GM18526 (cell line): ENCODE measurements around the gene FAM50B.

Experiments used
- POLR2A ChIP-seq: IDR thresholded peaks from 3 replicates; pipeline ENCODE4 v1.6.1; 2011; ENCODE audit not compliant: insufficient read length; ENCODE audit errors: extremely low read depth

Gene FAM50B

DNA sequence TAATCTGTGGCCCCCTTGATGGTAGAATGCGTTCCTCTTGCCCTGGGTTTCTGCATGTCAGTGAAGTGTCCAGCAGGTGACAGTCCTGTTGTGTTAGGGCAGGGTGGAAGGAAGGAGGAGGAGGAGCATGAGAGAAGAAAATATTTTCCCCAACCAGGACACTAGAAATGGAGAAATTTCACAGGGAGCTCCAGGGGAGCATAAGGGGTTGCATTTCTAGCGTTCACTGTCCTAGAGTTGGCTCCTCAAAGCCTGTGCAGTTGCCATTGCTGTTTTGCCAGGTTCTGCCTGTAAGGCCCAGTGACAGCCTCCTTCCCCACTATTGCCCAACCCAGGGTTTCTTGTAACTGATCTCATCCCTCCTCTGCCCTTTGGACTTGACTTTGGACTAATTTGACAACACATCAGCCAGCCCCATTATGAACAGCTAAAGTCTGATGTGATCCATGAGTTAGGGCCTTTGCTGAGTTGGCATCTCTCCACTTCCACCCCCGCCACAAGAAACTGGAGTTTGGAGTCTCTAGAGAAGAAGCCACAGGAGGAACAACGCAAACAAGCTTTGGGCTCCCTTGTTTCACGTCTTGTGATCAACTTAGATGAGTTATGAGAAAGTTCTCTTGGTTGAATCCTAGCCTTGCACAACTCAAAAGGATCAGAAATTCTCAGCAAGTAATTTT, 14.0 kb upstream of the FAM50B start:
- no peak for TF ChIP-seq POLR2A

- TF ChIP-seq POLR2A: no peak
Measured at GRCh38 chr6:3835785-3836184, 13.4 kb upstream of the FAM50B start.

GRCh38 chr6:3836566-3836965, 12.6 kb upstream of the FAM50B start:
- TF ChIP-seq POLR2A: no peak

- no peak for TF ChIP-seq POLR2A
Measured at GRCh38 chr6:3837781-3838180, 11.4 kb upstream of the FAM50B start.

DNA sequence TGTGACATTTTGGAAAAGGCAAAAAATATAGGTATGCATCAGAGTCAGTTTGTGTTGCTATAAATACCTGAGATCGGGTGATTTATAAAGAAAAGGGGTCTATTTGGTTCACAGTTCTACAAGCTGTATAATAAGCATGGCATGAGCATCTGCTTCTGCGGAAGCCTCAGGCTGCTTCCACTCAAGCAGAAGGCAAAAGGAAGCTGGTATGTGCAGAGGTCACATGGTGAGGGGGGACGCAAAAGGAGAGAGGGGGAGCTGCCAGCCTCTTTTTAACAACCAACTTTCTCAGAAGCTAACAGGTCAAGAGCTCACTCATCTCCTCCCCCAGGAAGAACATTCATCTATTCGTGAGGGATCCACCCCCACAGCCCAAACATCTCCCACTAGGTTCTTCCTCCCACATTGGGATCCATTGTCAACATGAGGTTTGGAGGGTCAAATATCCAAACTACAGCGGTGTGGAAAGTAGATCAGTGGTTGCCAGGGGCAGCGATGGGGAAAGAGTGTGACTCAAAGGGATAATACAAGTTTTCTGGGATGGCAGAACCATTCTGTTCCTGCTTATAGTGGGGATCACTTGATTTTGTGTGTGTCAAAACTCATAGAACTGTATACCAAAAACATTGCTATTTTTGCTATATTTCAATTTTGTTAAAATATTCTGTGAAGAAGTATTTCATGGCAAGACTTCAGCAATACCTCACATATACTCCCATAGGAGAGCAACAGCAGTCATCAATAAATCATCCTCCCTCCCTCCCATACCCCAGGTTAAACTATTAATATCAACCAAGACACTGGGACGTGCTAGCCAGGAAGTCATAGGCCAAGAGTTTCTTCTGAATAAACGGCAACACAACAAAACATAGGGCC, 9.9 kb upstream of the FAM50B start:
- no peak for TF ChIP-seq POLR2A

DNA sequence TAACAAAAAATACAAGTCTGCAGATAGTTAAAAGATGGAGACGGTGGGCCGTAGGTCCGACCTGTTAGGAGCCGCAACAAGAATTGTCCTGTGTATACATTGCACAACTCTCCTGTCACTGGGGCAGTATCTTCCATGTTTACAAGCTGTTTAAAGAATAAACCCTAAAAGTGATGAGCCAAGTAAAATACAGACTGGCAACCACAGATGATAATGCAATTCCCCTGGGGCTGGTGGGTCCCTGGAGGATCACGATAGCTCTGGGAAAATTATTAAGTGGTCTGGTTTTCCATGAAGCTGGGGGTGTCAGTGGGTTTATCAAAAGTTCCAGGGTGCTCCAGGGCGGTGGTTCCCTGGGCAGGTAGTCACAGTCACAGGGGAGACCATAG, 8.1 kb upstream of the FAM50B start:
- no peak for TF ChIP-seq POLR2A

DNA sequence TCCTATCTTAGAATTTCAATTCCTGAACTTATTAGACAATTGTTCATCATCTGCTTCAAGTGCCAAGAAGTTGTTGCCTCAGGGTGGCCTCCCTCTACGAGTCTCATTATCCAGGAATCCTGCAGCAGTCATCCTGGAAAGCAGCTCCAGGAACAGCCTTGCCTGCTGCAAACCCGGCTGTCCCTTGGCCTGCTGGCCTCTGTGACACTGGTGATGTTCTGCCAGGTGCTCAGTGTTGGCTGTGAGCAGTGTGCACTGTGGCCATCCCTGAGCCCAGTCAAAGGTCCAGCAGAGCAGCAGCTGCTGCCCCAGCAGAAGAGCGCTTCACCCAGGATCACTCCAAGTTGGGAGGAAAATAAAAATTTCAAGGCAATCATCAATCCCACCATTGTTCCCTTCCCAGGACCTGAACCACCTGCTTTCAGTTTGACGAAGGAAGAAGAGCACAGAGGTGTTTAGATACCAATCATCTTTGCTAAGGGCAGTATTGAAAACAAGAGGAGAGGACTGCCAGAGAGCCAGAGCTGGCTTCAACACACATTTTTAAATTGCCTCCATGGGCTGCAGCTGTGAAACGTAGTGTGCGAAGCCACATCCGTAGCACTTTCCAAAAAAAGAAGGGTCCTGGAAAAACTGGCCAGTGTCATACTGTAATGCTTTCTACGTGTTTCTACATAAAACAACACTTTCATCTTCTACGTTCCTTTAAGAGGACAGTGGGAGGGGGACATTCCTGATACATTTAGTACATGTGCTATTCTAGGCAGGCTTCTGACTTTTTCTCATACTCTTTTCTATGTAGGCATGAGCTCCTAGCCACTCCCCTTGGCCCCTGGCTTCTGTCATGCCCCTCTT, 7.2 kb upstream of the FAM50B start:
- TF ChIP-seq POLR2A: no peak

DNA sequence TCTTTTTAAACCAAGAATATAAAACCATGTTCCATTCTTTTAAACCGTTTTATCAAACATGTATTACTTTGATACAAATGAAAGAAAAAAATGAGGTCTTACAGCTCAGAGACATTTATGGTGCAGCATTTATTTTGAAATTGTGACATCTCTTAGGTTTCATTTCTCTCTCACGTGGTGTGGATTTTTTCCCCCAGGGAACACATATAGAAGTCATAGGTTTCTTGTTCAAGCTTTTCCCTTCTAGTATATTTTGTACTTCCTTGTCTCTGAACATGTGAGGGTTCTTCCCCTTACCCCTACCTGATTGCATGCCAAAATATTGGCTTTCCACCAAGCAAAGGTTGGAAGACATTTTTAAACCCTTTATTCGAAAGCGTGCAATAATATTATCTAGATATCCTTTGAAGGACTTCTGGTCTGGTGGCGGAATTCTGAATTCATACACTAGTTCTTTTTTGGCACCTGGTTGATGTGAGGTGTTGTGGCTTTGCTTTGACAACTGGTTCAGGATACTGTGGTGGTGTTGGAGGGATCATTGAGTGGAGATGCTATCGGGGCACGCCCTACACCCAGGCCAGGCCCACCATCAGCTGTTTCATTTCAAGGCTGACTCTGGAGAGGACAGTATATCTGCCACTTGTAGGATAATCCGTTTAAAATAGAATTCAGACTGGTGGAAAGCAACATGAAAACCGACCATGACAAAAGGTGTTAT, 5.6 kb upstream of the FAM50B start:
- no peak for TF ChIP-seq POLR2A

- no peak for TF ChIP-seq POLR2A
Measured at GRCh38 chr6:3844097-3844463, 5.1 kb upstream of the FAM50B start.

- no peak for TF ChIP-seq POLR2A
Measured at GRCh38 chr6:3847521-3847920, 1.7 kb upstream of the FAM50B start.

GRCh38 chr6:3848380-3848779, 793 bp upstream of the FAM50B start:
- TF ChIP-seq POLR2A: no peak

GRCh38 chr6:3849681-3850450, 693 bp downstream of the FAM50B start:
- no peak for TF ChIP-seq POLR2A

- TF ChIP-seq POLR2A: no peak
Measured at GRCh38 chr6:3850451-3851203, 1.5 kb downstream of the FAM50B start.

- TF ChIP-seq POLR2A: no peak
Measured at GRCh38 chr6:3851839-3852238, 2.7 kb downstream of the FAM50B start.
